PC-9 (cell line): ENCODE measurements around the gene CST9.

ENCODE experiments used
- EZH2 ChIP-seq: fragments of 200-600 bp; sonication (generic); IDR thresholded peaks from 2 replicates; pipeline ENCODE4 v1.8.0; 2017; ENCODE audit warnings: antibody characterized with exemption, low read depth
- TF ChIP-seq, protein P1 (sequence below): fragments of 200-600 bp; sonication (generic); conservative IDR thresholded peaks from 2 replicates; pipeline ENCODE4 v1.6.1; 2017; ENCODE audit warnings: mixed run types, antibody characterized with exemption, mild to moderate bottlenecking, moderate library complexity

DNA sequence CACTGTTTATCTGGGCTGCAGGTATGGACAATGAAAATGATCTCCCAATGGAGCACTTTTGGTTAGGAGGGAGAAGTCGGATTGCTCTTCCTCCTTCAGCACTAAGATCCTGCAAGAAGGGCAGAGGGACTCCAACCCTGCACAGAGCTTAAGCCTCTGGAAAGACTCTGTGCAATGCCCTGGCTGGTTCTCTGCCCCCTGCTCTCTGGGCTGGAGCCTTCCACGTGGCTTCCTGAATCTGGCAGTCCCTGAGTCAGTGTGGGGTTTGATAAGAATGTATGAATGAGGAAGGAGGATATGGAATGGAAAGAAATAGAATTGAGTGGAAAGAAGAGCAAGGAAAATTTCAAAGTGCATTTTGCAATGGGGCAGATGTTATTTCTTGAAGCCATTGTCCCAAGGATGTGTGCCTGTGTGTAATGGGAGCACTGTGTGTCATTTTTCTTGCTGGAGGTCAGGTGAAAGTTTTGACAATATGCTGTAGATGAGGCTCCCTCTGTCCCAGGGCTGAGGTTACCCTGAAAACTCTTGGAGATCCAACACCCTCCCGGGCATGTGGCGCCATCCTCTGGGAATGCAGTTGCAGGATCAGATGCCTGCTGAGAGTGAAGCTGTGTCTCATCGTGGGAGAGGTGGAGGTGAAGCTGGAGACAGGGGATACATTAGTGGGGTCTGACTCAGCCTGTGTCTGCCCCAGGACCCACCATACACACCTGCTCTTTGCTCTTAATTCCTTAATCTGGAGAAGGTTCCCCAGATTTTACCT is 21.1 kb downstream of the CST9 start:
- TF ChIP-seq, protein P1, sequence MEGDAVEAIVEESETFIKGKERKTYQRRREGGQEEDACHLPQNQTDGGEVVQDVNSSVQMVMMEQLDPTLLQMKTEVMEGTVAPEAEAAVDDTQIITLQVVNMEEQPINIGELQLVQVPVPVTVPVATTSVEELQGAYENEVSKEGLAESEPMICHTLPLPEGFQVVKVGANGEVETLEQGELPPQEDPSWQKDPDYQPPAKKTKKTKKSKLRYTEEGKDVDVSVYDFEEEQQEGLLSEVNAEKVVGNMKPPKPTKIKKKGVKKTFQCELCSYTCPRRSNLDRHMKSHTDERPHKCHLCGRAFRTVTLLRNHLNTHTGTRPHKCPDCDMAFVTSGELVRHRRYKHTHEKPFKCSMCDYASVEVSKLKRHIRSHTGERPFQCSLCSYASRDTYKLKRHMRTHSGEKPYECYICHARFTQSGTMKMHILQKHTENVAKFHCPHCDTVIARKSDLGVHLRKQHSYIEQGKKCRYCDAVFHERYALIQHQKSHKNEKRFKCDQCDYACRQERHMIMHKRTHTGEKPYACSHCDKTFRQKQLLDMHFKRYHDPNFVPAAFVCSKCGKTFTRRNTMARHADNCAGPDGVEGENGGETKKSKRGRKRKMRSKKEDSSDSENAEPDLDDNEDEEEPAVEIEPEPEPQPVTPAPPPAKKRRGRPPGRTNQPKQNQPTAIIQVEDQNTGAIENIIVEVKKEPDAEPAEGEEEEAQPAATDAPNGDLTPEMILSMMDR: no peak
- no peak for TF ChIP-seq EZH2
